Choroid plexus epithelial cell (primary cell): ENCODE measurements around the gene CNIH4.
"Not testable (repeated sequence)": the region's sequence is repeated elsewhere in the genome, so short reads cannot be mapped to it uniquely, and the experiment has no call there.

Experiments
- DNase-seq: peaks from one replicate; pipeline ENCODE4 v3.0.0-alpha.2; 2010; ENCODE audit warnings: low read depth
- H3K4me3 ChIP-seq: 2 replicates; pipeline ENCODE4 v1.5.1; 2011; ENCODE audit warnings: low read depth, mild to moderate bottlenecking, control low read depth, low read length, moderate library complexity
- CTCF ChIP-seq: conservative IDR thresholded peaks from 2 replicates; pipeline ENCODE4 v1.5.1; 2011; ENCODE audit warnings: low read depth, mild to moderate bottlenecking, control low read depth, inconsistent platforms, low read length, moderate library complexity

The CNIH4 gene

GRCh38 chr1:224356685-224357625 lies at the start of gene CNIH4:
CNIH4 (plus strand) TSS chr1:224356879; CDS start chr1:224356925, 46 bp downstream.
- no peak for TF ChIP-seq CTCF
- peak within 1 kb of the TSS; percentile 93 for H3K4me3 ChIP-seq
- DNase-seq: peak; percentile 97

GRCh38 chr1:224308064-224308463 lies 48.6 kb upstream of the CNIH4 start:
- no peak for TF ChIP-seq CTCF
- no peak overlapping the region for H3K4me3 ChIP-seq
- no peak for DNase-seq

- peak; percentile 10 for DNase-seq
Measured at GRCh38 chr1:224311503-224311902, 45.2 kb upstream of the CNIH4 start.

GRCh38 chr1:224312025-224312424 lies 44.7 kb upstream of the CNIH4 start:
- no peak for DNase-seq
- H3K4me3 ChIP-seq: no peak overlapping the region
- no peak for TF ChIP-seq CTCF

More at GRCh38 chr1:224311503-224311902, 45.2 kb upstream of the CNIH4 start:
- H3K4me3 ChIP-seq: not testable (repeated sequence)

GRCh38 chr1:224317383-224318045 lies 39.2 kb upstream of the CNIH4 start:
- no peak for DNase-seq
- no peak overlapping the region for H3K4me3 ChIP-seq
- TF ChIP-seq CTCF: no peak

- no peak for DNase-seq
- no peak for TF ChIP-seq CTCF
- no peak overlapping the region for H3K4me3 ChIP-seq
Measured at GRCh38 chr1:224321706-224322105, 35.0 kb upstream of the CNIH4 start.

- no peak overlapping the region for H3K4me3 ChIP-seq
- DNase-seq: no peak
- TF ChIP-seq CTCF: no peak
Measured at GRCh38 chr1:224325959-224326358, 30.7 kb upstream of the CNIH4 start.
